A673 (cell line): ENCODE measurements around the gene ELOF1.

ENCODE experiments used
- CTCF ChIP-seq: fragments of 300-800, 200-600 bp; sonication (generic); conservative IDR thresholded peaks from 2 replicates; pipeline ENCODE4 v1.5.1; 2017; ENCODE audit warnings: low read depth, mild to moderate bottlenecking, antibody characterized with exemption, low read length, moderate library complexity, mixed read lengths
- EZH2 ChIP-seq: fragments of 200-600 bp; sonication (generic); IDR thresholded peaks from 2 replicates; pipeline ENCODE4 v1.6.1; 2017; ENCODE audit warnings: borderline replicate concordance, low read depth, mild to moderate bottlenecking, mixed read lengths, antibody characterized with exemption, low read length; ENCODE audit not compliant: poor library complexity, severe bottlenecking

GRCh38 chr19:11513946-11514345 is 45.1 kb downstream of the ELOF1 start:
- no peak for TF ChIP-seq EZH2
- TF ChIP-seq CTCF = no peak
